Activated gamma-delta T cell treated with anti-CD3 and anti-CD28 coated beads, Interleukin-2, amount 50 U/mL, for 16 hours (primary cell): ENCODE measurements around the gene SCNN1A.

Experiments used
- DNase-seq: peaks from one replicate; pipeline ENCODE4 v3.0.0-alpha.2; 2020; ENCODE audit warnings: low read depth

SCNN1A gene

GRCh38 chr12:6368906-6369525 lies 6.3 kb downstream of the SCNN1A start:
- no peak for DNase-seq

GRCh38 chr12:6367969-6368892 lies 7.1 kb downstream of the SCNN1A start:
- no peak for DNase-seq

GRCh38 chr12:6367065-6367968 lies 8.0 kb downstream of the SCNN1A start:
- DNase-seq, result no peak

- DNase-seq, result no peak
Observed at GRCh38 chr12:6364044-6364374, 11.4 kb downstream of the SCNN1A start.

- DNase-seq, result peak; percentile 43
Observed at GRCh38 chr12:6363330-6364043, 11.9 kb downstream of the SCNN1A start.

GRCh38 chr12:6363010-6363329 lies 12.4 kb downstream of the SCNN1A start:
- DNase-seq, result no peak

GRCh38 chr12:6362403-6362802 lies 13.0 kb downstream of the SCNN1A start:
- no peak for DNase-seq

GRCh38 chr12:6361834-6362233 lies 13.5 kb downstream of the SCNN1A start:
- DNase-seq, result no peak

- no peak for DNase-seq
Observed at GRCh38 chr12:6360578-6361490, 14.5 kb downstream of the SCNN1A start.

- DNase-seq, result no peak
Observed at GRCh38 chr12:6360080-6360571, 15.2 kb downstream of the SCNN1A start.

- no peak for DNase-seq
Observed at GRCh38 chr12:6358881-6359280, 16.5 kb downstream of the SCNN1A start.

- DNase-seq, result no peak
Observed at GRCh38 chr12:6356374-6356820, 19.0 kb downstream of the SCNN1A start.

GRCh38 chr12:6355491-6356373 lies 19.6 kb downstream of the SCNN1A start:
- no peak for DNase-seq

- no peak for DNase-seq
Observed at GRCh38 chr12:6354495-6355393, 20.6 kb downstream of the SCNN1A start.

GRCh38 chr12:6352193-6353173 lies 22.9 kb downstream of the SCNN1A start:
- no peak for DNase-seq

GRCh38 chr12:6351622-6352021 lies 23.7 kb downstream of the SCNN1A start:
- no peak for DNase-seq
